Measurements from ENCODE around the gene FMC1. TPM values are rescaled to one million over a fixed set of nuclear protein-coding genes. Genes with fewer than 3 reads are reported as not detected.

The FMC1 gene

DNA sequence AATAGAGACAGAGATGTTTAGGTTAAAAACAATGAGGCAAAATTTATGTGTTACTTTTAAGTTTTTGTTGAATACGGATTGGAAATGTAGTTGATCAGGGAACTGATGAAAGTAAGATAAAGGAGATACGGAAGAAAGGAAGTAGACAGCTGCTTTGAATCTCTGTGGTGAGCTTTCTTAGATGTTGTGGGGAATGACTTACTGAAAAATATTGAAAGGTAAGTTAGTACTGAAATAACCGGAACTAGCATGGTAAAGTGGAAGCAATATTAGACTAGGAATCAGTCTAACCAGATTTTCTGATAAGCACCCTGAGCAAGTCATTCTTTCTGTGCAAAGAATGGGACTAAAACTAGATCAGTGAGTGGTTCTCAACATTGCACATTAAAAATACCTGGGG is 53.4 kb downstream of the FMC1 start:
- Histone ChIP-seq H3K79me1 (replicated peaks; ENCODE audit: low read length, poor library complexity, severe bottlenecking) (peaks cover 7% of the 10 kb centered on the region), H3K36me3 (ENCODE audit: control insufficient read depth in 1 of 2, insufficient read depth in 2 of 2, low read depth in 1 of 2, low read length in 2 of 2) (peaks cover 6 to 57% of the 10 kb centered on the region in 2 experiments), H3K9ac (ENCODE audit: low read length) (no peak overlapping the region), H3K4me3 (ENCODE audit: insufficient read depth in 1 of 2, low read depth in 1 of 2, low read length in 2 of 2) (no peak overlapping the region), H2BK120ac (ENCODE audit: low read depth, low read length) (no peak overlapping the region), H4K8ac (ENCODE audit: low read length) (no peak overlapping the region), H4K91ac (ENCODE audit: low read length) (no peak overlapping the region), H2AFZ (ENCODE audit: low read depth, low read length) (no peak overlapping the region), H2BK12ac (ENCODE audit: low read length in 2 of 2) (no peak overlapping the region), H2BK15ac (ENCODE audit: low read depth, poor library complexity, severe bottlenecking) (no peak overlapping the region), H3K4me2 (ENCODE audit: low read length, poor library complexity, severe bottlenecking) (no peak overlapping the region), H3K23ac (ENCODE audit: low read length in 2 of 2) (no peak overlapping the region), H3K14ac (ENCODE audit: low read length in 2 of 2) (no peak overlapping the region), H3K27ac (ENCODE audit: low read length, poor library complexity, severe bottlenecking) (no peak overlapping the region), H3K27me3 (ENCODE audit: control insufficient read depth in 1 of 2, insufficient read depth in 1 of 2, low read length in 2 of 2) (no peaks in the 10 kb centered on the region), H3K18ac (ENCODE audit: low read depth in 1 of 2, low read length in 2 of 2) (no peak overlapping the region), H3K9me3 (ENCODE audit: control insufficient read depth, low read length) (no peaks in the 10 kb centered on the region), H3K4me1 (ENCODE audit: control insufficient read depth, insufficient read depth, low read depth, low read length) (peaks cover 4% of the 10 kb centered on the region), H3K4ac (ENCODE audit: low read depth in 1 of 2, low read length in 2 of 2) (no peak overlapping the region), H2BK5ac (ENCODE audit: low read depth, low read length, poor library complexity, severe bottlenecking) (no peak overlapping the region), H2AK5ac (ENCODE audit: low read length, severe bottlenecking) (no peak overlapping the region)
- no peak for DNase-seq
- WGBS = 96% methylated on average over 3 of the region's 3 CpGs

Small RNA genes lying within 50 kb of the gene (small RNA-seq; reads per million reads assigned to genes)
- not detected for gene RNU6-206P (ENCODE audit: low read depth)

Data from mesenchymal stem cell (in vitro differentiated cells and primary cell).